H1 (cell line): Measurements from ENCODE around the gene IFIT2. TPM values are rescaled to one million over a fixed set of nuclear protein-coding genes. Genes with fewer than 3 reads are reported as not detected.

Experiments used
- CTCF ChIA-PET: fragments of 300-600 bp; sonication (Branson Sonifier 250); formaldehyde crosslinking; loops from one replicate; lab custom pipeline; 2021; ENCODE audit not compliant: partially characterized antibody; lab: Charles Lee
- POLR2A ChIA-PET: fragments of 300-600 bp; sonication (Branson Sonifier 250); formaldehyde crosslinking; loops from one replicate; lab custom pipeline; 2021; ENCODE audit warnings: inconsistent platforms; ENCODE audit not compliant: partially characterized antibody; lab: Charles Lee
- DNase-seq, 2 experiments: peaks; one replicate each; pipeline versions ENCODE4 v3.0.0 to v3.0.0-alpha.2; 2010 to 2022; ENCODE audit warnings: low spot score in 2 of 2, low read depth in 1 of 2, mixed read lengths in 1 of 2
- FAIRE-seq: peaks from 2 replicates; lab custom pipeline; 2011; peaks lifted over from hg19 to GRCh38; lab: Jason Lieb, UNC
- H2AFZ ChIP-seq: 2 replicates; pipeline ENCODE4 v1.8.1; 2012; ENCODE audit warnings: low read length, inconsistent platforms
- H2AK5ac ChIP-seq: 2 replicates; pipeline ENCODE4 v1.6.1; 2013; ENCODE audit warnings: low read depth, low read length
- H2BK120ac ChIP-seq: replicated peaks from 2 replicates; pipeline ENCODE3; 2013; ENCODE audit warnings: low read depth, low read length, inconsistent platforms
- H2BK12ac ChIP-seq: 2 replicates; pipeline ENCODE4 v1.6.1; 2013; ENCODE audit warnings: low read depth, low read length
- H2BK15ac ChIP-seq: 2 replicates; pipeline ENCODE4 v1.6.1; 2013; ENCODE audit warnings: low read length
- H2BK20ac ChIP-seq: 2 replicates; pipeline ENCODE4 v1.6.1; 2013; ENCODE audit warnings: low read length
- H2BK5ac ChIP-seq: 2 replicates; pipeline ENCODE4 v1.6.1; 2013; ENCODE audit warnings: low read depth, low read length
- H3K14ac ChIP-seq: 2 replicates; pipeline ENCODE4 v1.6.1; 2013; ENCODE audit warnings: inconsistent platforms; ENCODE audit not compliant: insufficient read length
- H3K18ac ChIP-seq: 2 replicates; pipeline ENCODE4 v1.6.1; 2013; ENCODE audit warnings: low read length; ENCODE audit errors: extremely low read depth
- H3K23ac ChIP-seq: 2 replicates; pipeline ENCODE4 v1.6.1; 2013; ENCODE audit warnings: inconsistent platforms; ENCODE audit not compliant: insufficient read length
- H3K23me2 ChIP-seq: 2 replicates; pipeline ENCODE4 v1.6.1; 2013; ENCODE audit warnings: low read depth, low read length
- H3K27ac ChIP-seq: 2 replicates; pipeline ENCODE4 v1.6.1; 2011; ENCODE audit warnings: low read depth, low read length, inconsistent platforms
- H3K27me3 ChIP-seq, 4 experiments: replicated peaks in 1 of 4; 1 replicate in 1 of 4; 2 replicates in 3 of 4; pipeline versions ENCODE4 v1.6.1 to v1.8.1; 2011 to 2013; ENCODE audit warnings: low read length in 3 of 4, mild to moderate bottlenecking in 3 of 4, inconsistent platforms in 2 of 4, mixed read lengths in 2 of 4, moderate library complexity in 1 of 4; ENCODE audit not compliant: control insufficient read depth in 3 of 4, insufficient read depth in 3 of 4; ENCODE audit errors: extremely low read depth in 1 of 4
- H3K36me3 ChIP-seq, 4 experiments: 2 replicates each; pipeline versions ENCODE4 v1.6.1 to v1.8.1; 2011 to 2013; ENCODE audit warnings: mild to moderate bottlenecking in 4 of 4, low read length in 3 of 4, moderate library complexity in 2 of 4, control low read depth in 1 of 4, inconsistent platforms in 1 of 4; ENCODE audit not compliant: insufficient read depth in 4 of 4, control insufficient read depth in 2 of 4
- H3K4ac ChIP-seq: replicated peaks from 2 replicates; pipeline ENCODE3; 2013; ENCODE audit warnings: low read length, low read depth, mixed read lengths, inconsistent platforms; ENCODE audit not compliant: insufficient read length
- H3K4me1 ChIP-seq, 4 experiments: replicated peaks in 1 of 4; 1 replicate in 1 of 4; 2 replicates in 3 of 4; pipeline versions ENCODE4 v1.6.1 to v1.8.1; 2011 to 2013; ENCODE audit warnings: low read length in 3 of 4, inconsistent platforms in 2 of 4, mixed read lengths in 1 of 4; ENCODE audit not compliant: insufficient read depth in 4 of 4, control insufficient read depth in 3 of 4
- H3K4me2 ChIP-seq, 2 experiments: 2 replicates each; pipeline versions ENCODE4 v1.6.1 to v1.8.1; 2011 to 2013; ENCODE audit warnings: low read depth in 2 of 2, low read length in 2 of 2, control low read depth in 1 of 2, inconsistent platforms in 1 of 2, mild to moderate bottlenecking in 1 of 2; ENCODE audit not compliant: insufficient read depth in 1 of 2
- H3K4me3 ChIP-seq, 4 experiments: fragments of 200-600, 300-600 bp in 1 of 4; sonication (generic), shearing (Covaris generic), sonication (Bioruptor Twin) in 1 of 4; 2 replicates each; pipeline versions ENCODE4 v1.5.1 to v1.8.1; 2011 to 2016; ENCODE audit warnings: low read length in 4 of 4, low read depth in 3 of 4, control low read depth in 2 of 4, inconsistent platforms in 2 of 4, mild to moderate bottlenecking in 2 of 4, mixed read lengths in 1 of 4, moderate library complexity in 1 of 4; ENCODE audit not compliant: insufficient read depth in 2 of 4; ENCODE audit errors: extremely low read depth in 1 of 4
- H3K56ac ChIP-seq: replicated peaks from 2 replicates; pipeline ENCODE3; 2013; ENCODE audit warnings: low read depth, mild to moderate bottlenecking, mixed read lengths, low read length, inconsistent platforms; ENCODE audit not compliant: insufficient read length
- H3K79me1 ChIP-seq: 2 replicates; pipeline ENCODE4 v1.6.1; 2013; ENCODE audit warnings: low read depth, low read length, control low read depth
- H3K79me2 ChIP-seq, 2 experiments: 2 replicates each; pipeline versions ENCODE4 v1.6.1 to v1.8.1; 2012 to 2013; ENCODE audit warnings: low read length in 2 of 2, mild to moderate bottlenecking in 2 of 2, inconsistent platforms in 1 of 2; ENCODE audit not compliant: insufficient read depth in 2 of 2, control insufficient read depth in 1 of 2
- H3K9ac ChIP-seq, 4 experiments: replicated peaks in 1 of 4; 1 replicate in 1 of 4; 2 replicates in 3 of 4; pipeline versions ENCODE4 v1.6.1 to v1.8.1; 2011 to 2013; ENCODE audit warnings: low read depth in 3 of 4, low read length in 3 of 4, control low read depth in 2 of 4, mild to moderate bottlenecking in 2 of 4, moderate library complexity in 2 of 4, inconsistent platforms in 1 of 4; ENCODE audit errors: extremely low read depth in 1 of 4
- H3K9me3 ChIP-seq, 2 experiments: 2 replicates each; pipeline versions ENCODE4 v1.6.1 to v1.8.1; 2012 to 2013; ENCODE audit warnings: mild to moderate bottlenecking in 2 of 2, moderate library complexity in 2 of 2, control low read depth in 1 of 2, inconsistent platforms in 1 of 2, low read depth in 1 of 2, low read length in 1 of 2, mixed read lengths in 1 of 2; ENCODE audit not compliant: insufficient read depth in 2 of 2
- H4K20me1 ChIP-seq, 2 experiments: replicated peaks in 1 of 2; 2 replicates each; pipeline versions ENCODE3 to v1.8.1; 2011 to 2013; ENCODE audit warnings: inconsistent platforms in 2 of 2, low read length in 2 of 2, mild to moderate bottlenecking in 1 of 2; ENCODE audit not compliant: insufficient read depth in 2 of 2, control insufficient read depth in 1 of 2
- H4K5ac ChIP-seq: 2 replicates; pipeline ENCODE4 v1.6.1; 2013; ENCODE audit warnings: low read length, low read depth, mixed read lengths, inconsistent platforms; ENCODE audit not compliant: insufficient read length
- H4K8ac ChIP-seq: 2 replicates; pipeline ENCODE4 v1.8.0; 2013; ENCODE audit warnings: mild to moderate bottlenecking, moderate library complexity, low read length, inconsistent platforms; ENCODE audit not compliant: insufficient read depth; ENCODE audit errors: extremely low read depth
- H4K91ac ChIP-seq: replicated peaks from 2 replicates; pipeline ENCODE3; 2013; ENCODE audit warnings: low read length, mixed read lengths, inconsistent platforms; ENCODE audit not compliant: insufficient read length
- FOSL1 ChIP-seq: IDR thresholded peaks from 2 replicates; pipeline ENCODE4 v1.6.1; 2011; ENCODE audit warnings: mild to moderate bottlenecking, low read depth, low read length, moderate library complexity; ENCODE audit not compliant: insufficient read depth
- WGBS, 2 experiments: shearing (Covaris generic) in 1 of 2; methylation state at CpG; one replicate each; pipeline versions ENCODE4 v1.1.6 to v1.1.7; 2013 to 2015; ENCODE audit warnings: low lambda C conversion rate in 2 of 2, mixed read lengths in 2 of 2, inconsistent platforms in 1 of 2, low coverage in 1 of 2, missing lambda C conversion rate in 1 of 2; ENCODE audit not compliant: insufficient replicate concordance in 2 of 2, insufficient coverage in 1 of 2, insufficient read length in 1 of 2; ENCODE audit errors: extremely low coverage in 1 of 2, missing lambda C conversion rate in 1 of 2; 5-methylcytosine and 5-hydroxymethylcytosine counted together
- polyA plus RNA-seq, 7 experiments: library from polyadenylated mRNA; depleted of rRNA in 3 of 7; stranded (reverse) in 5 of 7; unstranded in 2 of 7; fragments of >200 nt in 5 of 7; fragments of 200-250 nt in 2 of 7; gene quantifications; 1 replicate in 5 of 7; 2 replicates in 1 of 7; 4 replicates in 1 of 7; pipeline versions ENCODE4 v1.2.1 to v1.2.3, GENCODE V29; 2011 to 2013; ENCODE audit warnings: missing spikeins in 2 of 7, mixed read lengths in 2 of 7
- total RNA-seq: library from RNA; stranded (reverse); fragmentation: NEBNext Ultra II Directional; extraction: Animal tissue kit (Norgen Biotek cat#: 25700); gene quantifications from 2 replicates; pipeline ENCODE4 v1.2.1, GENCODE V29; 2021

Gene IFIT2
- total and polyA plus RNA-seq, 2 of the 8 experiments (the other 6 are each of a cell fraction or from before 2014, with no cell fraction given): 0.03 to 0.35 TPM

GRCh38 chr10:89257581-89257980 is 44.3 kb upstream of the IFIT2 start:
- 66% methylated on average over 2 of the region's 2 CpGs; no CpG with 5 or more reads in 1 of the 2 experiments for WGBS, 2 experiments
- H3K9me3 ChIP-seq: peaks cover 9 to 16% of the 10 kb centered on the region in 2 experiments
- peak overlapping the region; percentile 35; the same call in 1 of the 2 replicates for H2BK15ac ChIP-seq
- POLR2A ChIA-PET: no interaction called here
- no peak overlapping the region for H3K14ac ChIP-seq
- no peak overlapping the region for H3K23ac ChIP-seq
- FAIRE-seq (no peak), DNase-seq (no peak)
- no peak overlapping the region for H3K4ac ChIP-seq
- H2AFZ ChIP-seq: no peak overlapping the region
- H3K27me3 ChIP-seq: no peaks in the 10 kb centered on the region
- H3K4me1 ChIP-seq: peaks cover 0 to 9% (median 4%) of the 10 kb centered on the region in 4 experiments; a peak in 5 of 7 replicates
- no peak overlapping the region for H3K4me2 ChIP-seq
- no peaks in the 10 kb centered on the region for H3K36me3 ChIP-seq
- H4K20me1 ChIP-seq: no peaks in the 10 kb centered on the region
- H2AK5ac ChIP-seq: no peak overlapping the region
- H2BK120ac ChIP-seq: no peak overlapping the region
- H3K79me1 ChIP-seq: no peaks in the 10 kb centered on the region
- no peak overlapping the region for H3K4me3 ChIP-seq
- no peak overlapping the region for H4K91ac ChIP-seq
- H4K5ac ChIP-seq: no peak overlapping the region
- no peak overlapping the region for H2BK12ac ChIP-seq
- no peak overlapping the region for H4K8ac ChIP-seq
- no peak overlapping the region for H2BK5ac ChIP-seq
- H2BK20ac ChIP-seq: no peak overlapping the region
- no peaks in the 10 kb centered on the region for H3K79me2 ChIP-seq
- CTCF ChIA-PET: interaction anchor here (0.8 to 1.3 kb wide), 3 partner anchors 12 to 167 kb away, joined by 3 read pairs; no protein-coding TSS in a partner anchor
- H3K18ac ChIP-seq: no peak overlapping the region
- TF ChIP-seq FOSL1: no peak
- TF ChIP-seq, all 59 proteins: peak for 0
- Histone ChIP-seq H3K9ac (no peak overlapping the region), H3K27ac (no peak overlapping the region), H3K56ac (no peak overlapping the region), H3K23me2 (no peaks in the 10 kb centered on the region)
